Gastrocnemius medialis (tissue), 4 donors: ENCODE measurements around the gene FCAR.

ENCODE experiments used
- CTCF ChIP-seq, 5 experiments: fragments of 450-650 bp in 3 of 5; fragments of 200-600 bp in 2 of 5; sonication (generic) in 2 of 5; IDR thresholded peaks in 4 of 5; conservative IDR thresholded peaks in 1 of 5; 1 replicate in 4 of 5; 2 replicates in 1 of 5; pipeline ENCODE4 v1.5.1; 2016 to 2019; ENCODE audit warnings: antibody characterized with exemption in 5 of 5, mild to moderate bottlenecking in 3 of 5, moderate library complexity in 3 of 5
- POLR2A ChIP-seq, 2 donors: fragments of 450-650 bp; IDR thresholded peaks; one replicate each; pipeline ENCODE4 v1.6.1; 2017; ENCODE audit warnings: antibody characterized with exemption in 2 of 2, mild to moderate bottlenecking in 2 of 2, moderate library complexity in 2 of 2

- TF ChIP-seq CTCF (IDR thresholded peaks at IDR 0.05 in 4 of 5, conservative IDR thresholded peaks at IDR 0.05 in 1 of 5): no peak
- no peak for TF ChIP-seq POLR2A (IDR thresholded peaks at IDR 0.05)
Observed at GRCh38 chr19:54896036-54896435, 22.0 kb downstream of the FCAR start.
